Aorta (tissue), 5 donors: ENCODE data around the gene SIMC1. TPM values are rescaled to one million over a fixed set of nuclear protein-coding genes. Genes with fewer than 3 reads are reported as not detected.

ENCODE experiments used
- ATAC-seq: fragments of 200-7000 bp; cut with Tn5 transposase; one replicate; pipeline ENCODE4 v1.9.1; 2022; ENCODE audit warnings: moderate library complexity; ENCODE audit not compliant: low FRiP score
- DNase-seq, 2 donors: peaks; one replicate each; pipeline ENCODE4 v3.0.0-alpha.2; 2020
- H3K27ac ChIP-seq, 2 donors: one replicate each; pipeline ENCODE4 v1.5.1; 2013; ENCODE audit warnings: low read length in 2 of 2, mild to moderate bottlenecking in 2 of 2, moderate library complexity in 2 of 2, control low read depth in 1 of 2, inconsistent platforms in 1 of 2, low read depth in 1 of 2
- H3K27me3 ChIP-seq, 2 donors: one replicate each; pipeline ENCODE4 v1.6.1; 2013; ENCODE audit warnings: control low read depth in 1 of 2, low read length in 1 of 2, mild to moderate bottlenecking in 1 of 2, moderate library complexity in 1 of 2; ENCODE audit not compliant: insufficient read depth in 2 of 2, control insufficient read depth in 1 of 2
- H3K36me3 ChIP-seq, 2 donors: one replicate each; pipeline ENCODE4 v1.6.1; 2013; ENCODE audit warnings: control low read depth in 1 of 2, low read length in 1 of 2, mild to moderate bottlenecking in 1 of 2; ENCODE audit not compliant: insufficient read depth in 2 of 2, control insufficient read depth in 1 of 2
- H3K4me1 ChIP-seq, 2 donors: one replicate each; pipeline ENCODE4 v1.6.1; 2013; ENCODE audit warnings: low read length in 2 of 2, control low read depth in 1 of 2, mild to moderate bottlenecking in 1 of 2, moderate library complexity in 1 of 2; ENCODE audit not compliant: insufficient read depth in 2 of 2, control insufficient read depth in 1 of 2
- H3K4me3 ChIP-seq, 2 donors: one replicate each; pipeline ENCODE4 v1.5.1; 2013; ENCODE audit warnings: low read length in 2 of 2, control low read depth in 1 of 2, mild to moderate bottlenecking in 1 of 2
- H3K9me3 ChIP-seq: one replicate; pipeline ENCODE4 v1.6.1; 2013; ENCODE audit warnings: mild to moderate bottlenecking, low read length; ENCODE audit not compliant: control insufficient read depth
- WGBS, 2 donors: extraction: QIAGEN DNeasy Blood & Tissue Kit; methylation state at CpG; one replicate each; pipeline ENCODE4 v1.1.7; 2013; 5-methylcytosine and 5-hydroxymethylcytosine counted together
- intact Hi-C, 2 donors: fragments of 100-400 bp; cut with DNase I; formaldehyde crosslinking; loops; one replicate each; pipeline versions ENCODE4 v1.14.2 to v1.15.0; 2022
- polyA plus RNA-seq, 2 donors: library from polyadenylated mRNA; stranded (reverse); fragments of 200-250 nt; gene quantifications; one replicate each; pipeline ENCODE4 v1.2.3, GENCODE V29; 2013
- total RNA-seq, 2 donors: library from RNA; stranded (reverse); fragmentation: NEBNext Ultra II Directional; extraction: Animal tissue kit (Norgen Biotek cat#: 25700); gene quantifications; one replicate each; pipeline ENCODE4 v1.2.1, GENCODE V29; 2021
- donor health status: healthy with polysubstance abuse.
- donor health status: Bipolar disorder and iron deficiency.
- donor health status: DM: no; HTN: no; CAD: no.
- donor health status: DM: no; HTN: no; CAD: no.
- donor health status: DM: yes; HTN: yes; CAD: no.

SIMC1 gene
- total and polyA plus RNA-seq, 4 donors, result 2.6 to 19.7 (median 9.1) TPM

- peaks cover 2 to 6% of the 10 kb centered on the region in 2 donors for H3K36me3 ChIP-seq
- ATAC-seq, result no peak
- H3K9me3 ChIP-seq, result no peaks in the 10 kb centered on the region
- WGBS, 2 donors, result 59 to 76% methylated on average over 2 of the region's 2 CpGs
- H3K27me3 ChIP-seq, result no peaks in the 10 kb centered on the region
- no peak overlapping the region for H3K4me3 ChIP-seq
- intact Hi-C loops, result no loop called here
- no peak for DNase-seq
- H3K4me1 ChIP-seq, result no peaks in the 10 kb centered on the region
- H3K27ac ChIP-seq, result no peak overlapping the region
Observed at GRCh38 chr5:176342766-176343458, 104.7 kb downstream of the SIMC1 start.

DNA sequence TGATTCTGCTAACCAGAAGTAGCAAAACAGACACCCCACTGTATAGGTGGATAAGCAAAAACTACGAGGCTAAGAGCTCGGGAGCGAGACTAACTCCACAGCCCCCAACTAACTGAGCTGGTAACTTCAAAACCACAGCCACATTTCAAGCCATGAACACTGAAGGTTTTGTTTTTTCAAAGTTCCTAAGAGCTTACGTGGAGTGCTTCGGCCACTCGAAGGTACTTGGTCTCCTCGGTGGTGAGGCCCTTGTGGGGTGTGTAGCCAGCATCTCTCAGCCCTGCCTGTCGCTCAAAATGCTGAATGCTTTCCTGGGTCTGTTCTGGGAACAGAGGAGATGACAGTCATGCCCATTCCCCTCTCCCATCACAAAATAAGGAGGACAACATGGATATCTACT, 112.2 kb downstream of the SIMC1 start:
- DNase-seq (no peak), ATAC-seq (no peak)
- 90 to 93% methylated on average over 8 of the region's 8 CpGs for WGBS, 2 donors
- intact Hi-C loops, result no loop called here
- Histone ChIP-seq H3K27ac (no peak overlapping the region), H3K9me3 (no peaks in the 10 kb centered on the region), H3K36me3 (peaks cover 7 to 19% of the 10 kb centered on the region in 2 donors), H3K4me1 (no peaks in the 10 kb centered on the region), H3K27me3 (no peaks in the 10 kb centered on the region), H3K4me3 (no peak overlapping the region)

DNA sequence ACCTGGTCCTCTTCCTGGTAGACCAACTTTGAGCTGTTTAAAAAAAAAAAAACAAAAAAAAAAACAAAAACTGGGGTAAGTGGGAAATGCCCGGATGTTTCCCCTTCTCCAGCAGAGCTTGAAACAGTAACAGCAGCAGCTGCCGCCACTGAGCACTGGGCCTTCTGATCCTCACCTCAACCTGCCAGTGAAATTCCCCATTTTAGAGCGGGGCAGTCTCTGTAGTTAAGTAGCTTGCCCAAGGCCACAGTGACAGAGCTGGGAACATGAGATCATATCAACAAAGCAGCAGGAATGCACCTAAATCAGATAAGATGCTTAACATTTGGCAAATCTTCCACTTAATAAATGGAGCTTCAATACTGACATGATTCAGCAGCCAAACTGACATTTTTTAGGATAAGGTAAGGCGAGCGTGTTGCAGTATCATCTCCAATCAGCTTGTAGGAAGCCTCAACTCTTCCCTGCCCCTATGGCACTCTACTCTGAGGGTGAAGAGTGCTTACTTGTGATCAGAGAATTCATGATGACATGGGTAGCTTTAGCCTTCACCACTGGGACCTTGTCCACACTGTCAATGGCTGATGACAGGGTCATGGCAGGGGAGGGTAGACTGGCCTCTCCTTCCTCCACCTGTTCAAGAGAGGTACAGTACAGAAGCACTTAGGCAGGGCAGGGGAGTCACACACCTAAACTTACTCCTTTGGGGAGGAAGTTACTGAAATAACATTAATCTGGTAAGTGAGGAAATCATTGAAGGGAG, 114.1 kb downstream of the SIMC1 start:
- no peak overlapping the region for H3K27ac ChIP-seq
- intact Hi-C loops, result no loop called here
- WGBS, 2 donors, result 89 to 91% methylated on average over 5 of the region's 5 CpGs
- ATAC-seq (no peak), DNase-seq (no peak)
- H3K27me3 ChIP-seq, result no peaks in the 10 kb centered on the region
- no peaks in the 10 kb centered on the region for H3K9me3 ChIP-seq
- no peak overlapping the region for H3K4me3 ChIP-seq
- H3K4me1 ChIP-seq, result no peaks in the 10 kb centered on the region
- H3K36me3 ChIP-seq, result peaks cover 7 to 19% of the 10 kb centered on the region in 2 donors

- Histone ChIP-seq H3K4me1 (no peaks in the 10 kb centered on the region), H3K27me3 (no peaks in the 10 kb centered on the region), H3K4me3 (no peak overlapping the region), H3K27ac (no peak overlapping the region), H3K36me3 (peaks cover 7 to 14% of the 10 kb centered on the region in 2 donors), H3K9me3 (no peaks in the 10 kb centered on the region)
- ATAC-seq, result no peak
- DNase-seq, result no peak
- WGBS, 2 donors, result 95 to 97% methylated on average over 4 of the region's 4 CpGs
- intact Hi-C loops, result no loop called here
Observed at GRCh38 chr5:176353533-176353932, 115.3 kb downstream of the SIMC1 start.

GRCh38 chr5:176355400-176356178, 117.4 kb downstream of the SIMC1 start:
- Histone ChIP-seq H3K27me3 (no peaks in the 10 kb centered on the region), H3K9me3 (no peaks in the 10 kb centered on the region), H3K4me3 (no peak overlapping the region), H3K36me3 (peaks cover 7 to 11% of the 10 kb centered on the region in 2 donors), H3K27ac (no peak overlapping the region), H3K4me1 (peaks cover 0 to 5% of the 10 kb centered on the region in 2 donors)
- intact Hi-C loops, result no loop called here
- DNase-seq (no peak), ATAC-seq (no peak)
- 87 to 89% methylated on average over 16 of the region's 16 CpGs for WGBS, 2 donors

DNA sequence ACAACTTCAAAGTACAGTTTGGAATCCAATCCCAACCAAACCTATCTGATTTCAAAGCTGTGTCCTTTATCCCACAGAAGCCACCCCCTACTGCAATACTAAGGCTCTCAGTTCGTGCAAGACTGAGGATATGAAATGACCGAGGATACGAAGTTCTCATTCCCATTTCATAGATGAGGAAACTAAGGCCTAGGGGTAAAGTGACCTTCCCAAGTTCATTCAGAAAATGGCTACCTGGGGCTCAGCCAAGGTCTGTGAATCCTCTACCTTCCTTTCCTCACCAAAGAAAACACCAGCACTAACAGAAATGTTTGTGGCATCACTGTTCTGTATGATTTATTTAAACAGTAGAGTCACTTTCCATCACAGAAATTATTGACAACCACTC, 117.9 kb downstream of the SIMC1 start:
- Histone ChIP-seq H3K27me3 (no peaks in the 10 kb centered on the region), H3K36me3 (peaks cover 4 to 7% of the 10 kb centered on the region in 2 donors), H3K4me1 (peaks cover 0 to 5% of the 10 kb centered on the region in 2 donors), H3K9me3 (no peaks in the 10 kb centered on the region), H3K4me3 (no peak overlapping the region), H3K27ac (no peak overlapping the region)
- no peak for ATAC-seq
- WGBS, 2 donors, result 93 to 98% methylated on average over 3 of the region's 3 CpGs
- no peak for DNase-seq
- intact Hi-C loops, result no loop called here

GRCh38 chr5:176359658-176360057, 121.4 kb downstream of the SIMC1 start:
- DNase-seq (no peak), ATAC-seq (no peak)
- H3K9me3 ChIP-seq, result no peaks in the 10 kb centered on the region
- H3K27me3 ChIP-seq, result no peaks in the 10 kb centered on the region
- WGBS, 2 donors, result 71 to 79% methylated on average over 4 of the region's 4 CpGs
- H3K27ac ChIP-seq, result no peak overlapping the region
- intact Hi-C loops, result no loop called here
- H3K4me3 ChIP-seq, result no peak overlapping the region
- H3K4me1 ChIP-seq, result peaks cover 0 to 5% of the 10 kb centered on the region in 2 donors
- H3K36me3 ChIP-seq, result no peaks in the 10 kb centered on the region

DNA sequence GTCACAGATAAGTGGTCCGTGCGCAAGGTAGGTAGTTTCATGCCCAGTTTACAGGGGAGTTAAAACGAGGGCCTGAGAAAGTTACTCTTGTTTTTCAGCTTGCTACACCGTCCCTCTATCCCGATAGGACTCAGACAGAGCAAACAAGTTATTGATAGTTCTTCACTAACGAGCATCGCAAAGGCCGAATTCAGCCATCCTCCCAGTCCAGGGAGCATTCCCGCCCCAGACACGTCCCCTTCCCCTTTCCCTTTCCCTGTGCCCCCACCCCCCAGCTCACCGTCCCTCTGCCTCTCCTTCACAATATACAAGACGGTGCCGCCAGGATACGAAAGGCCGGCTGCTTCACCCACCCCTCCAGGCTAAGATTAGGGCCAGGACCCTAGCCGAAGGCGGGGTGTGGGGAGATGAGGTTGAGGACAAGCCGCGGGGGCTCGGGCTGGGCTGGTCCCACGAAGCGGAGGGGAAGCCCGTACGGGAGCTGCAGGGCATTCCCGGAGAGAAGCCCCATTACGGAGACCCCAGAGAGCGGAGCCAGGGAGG, 122.7 kb downstream of the SIMC1 start:
- H3K9me3 ChIP-seq, result no peaks in the 10 kb centered on the region
- no peaks in the 10 kb centered on the region for H3K27me3 ChIP-seq
- H3K4me1 ChIP-seq, result peaks cover 0 to 5% of the 10 kb centered on the region in 2 donors
- no peak overlapping the region for H3K27ac ChIP-seq
- peak overlapping the region; percentile 46 to 75 for H3K4me3 ChIP-seq
- H3K36me3 ChIP-seq, result no peaks in the 10 kb centered on the region
- ATAC-seq (peak; percentile 15), DNase-seq (no peak)
- intact Hi-C loops, result no loop called here
- 1 to 2% methylated on average over 27 of the region's 27 CpGs for WGBS, 2 donors
